Measurements from ENCODE around the gene SLC19A2.
A peak's percentile ranks its signal among the peaks of the same experiment; 100 is the strongest.
"Not testable (repeated sequence)": the region's sequence is repeated elsewhere in the genome, so short reads cannot be mapped to it uniquely, and the experiment has no call there.

Gene SLC19A2

GRCh38 chr1:169508432-169509338 is 22.9 kb upstream of the SLC19A2 start:
- no peak for DNase-seq (ENCODE audit: low read depth in 3 of 3)

DNA sequence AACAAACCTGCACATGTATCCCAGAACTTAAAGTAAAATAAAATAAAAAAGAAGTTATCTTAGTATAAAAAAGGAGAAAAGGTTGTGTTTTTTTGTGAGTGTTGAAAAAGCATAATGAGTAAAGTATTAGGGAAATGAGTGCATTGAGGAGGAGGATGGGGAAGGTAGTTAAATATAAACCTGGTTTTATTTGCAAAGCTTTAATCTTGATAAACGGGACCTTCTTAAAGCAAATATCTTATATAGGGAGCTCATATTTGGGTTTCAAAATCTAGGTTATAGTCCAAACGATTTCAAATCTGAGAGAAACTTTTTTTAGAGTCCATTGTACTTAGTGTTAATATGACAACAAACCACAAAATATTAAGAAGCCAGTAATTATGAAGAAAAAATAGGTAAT is 21.7 kb upstream of the SLC19A2 start:
- no peak for DNase-seq (ENCODE audit: low read depth in 3 of 3)

GRCh38 chr1:169503601-169504000 is 17.9 kb upstream of the SLC19A2 start:
- not testable (repeated sequence) for DNase-seq (ENCODE audit: low read depth in 3 of 3)

DNA sequence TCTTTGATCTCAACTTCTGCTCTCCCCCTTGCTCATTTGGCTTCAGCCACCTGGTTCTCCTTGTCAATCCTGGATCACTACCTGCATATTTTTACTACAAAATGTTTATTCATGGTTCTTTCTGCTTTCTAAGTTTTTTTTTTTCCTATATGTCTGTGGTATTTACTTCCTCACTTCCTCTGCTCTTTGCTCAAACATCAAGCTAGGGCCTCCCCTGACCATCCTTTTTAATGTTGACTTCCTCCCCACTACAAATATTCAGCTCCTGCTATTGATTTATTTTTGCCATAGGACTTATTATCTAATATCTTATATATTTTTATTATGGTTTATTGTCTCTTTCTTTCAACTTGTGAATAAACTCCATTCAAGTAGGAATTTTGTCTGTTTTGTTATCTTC is 14.1 kb upstream of the SLC19A2 start:
- DNase-seq (ENCODE audit: low read depth in 3 of 3), result no peak

GRCh38 chr1:169497317-169497716 is 11.6 kb upstream of the SLC19A2 start:
- DNase-seq (ENCODE audit: low read depth in 3 of 3), result no peak

DNA sequence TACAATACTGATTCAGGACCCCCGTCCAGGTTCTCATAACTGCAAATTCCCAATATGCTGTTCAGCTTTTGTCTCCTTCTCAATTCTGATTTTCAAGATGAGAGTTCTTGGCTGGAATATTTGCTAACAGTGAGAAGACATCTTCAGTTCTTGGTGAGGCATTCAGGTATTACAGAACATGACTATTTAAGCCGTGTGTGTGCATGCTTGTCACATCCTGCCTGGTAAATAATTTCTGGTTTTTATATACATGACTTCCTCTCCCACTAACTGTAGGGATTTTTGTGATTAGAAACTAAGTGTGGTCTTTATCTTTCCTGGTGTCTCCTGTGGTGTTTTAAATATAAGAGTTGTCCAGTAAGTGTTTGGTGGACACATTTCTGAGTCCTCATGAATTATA is 10.2 kb upstream of the SLC19A2 start:
- no peak for DNase-seq (ENCODE audit: low read depth in 3 of 3)

GRCh38 chr1:169495046-169495775 is 9.5 kb upstream of the SLC19A2 start:
- no peak for DNase-seq (ENCODE audit: low read depth in 3 of 3)

- no peak for DNase-seq (ENCODE audit: low read depth in 3 of 3)
Measured at GRCh38 chr1:169494343-169494742, 8.6 kb upstream of the SLC19A2 start.

GRCh38 chr1:169493251-169493650 is 7.5 kb upstream of the SLC19A2 start:
- no peak for DNase-seq (ENCODE audit: low read depth in 3 of 3)

DNA sequence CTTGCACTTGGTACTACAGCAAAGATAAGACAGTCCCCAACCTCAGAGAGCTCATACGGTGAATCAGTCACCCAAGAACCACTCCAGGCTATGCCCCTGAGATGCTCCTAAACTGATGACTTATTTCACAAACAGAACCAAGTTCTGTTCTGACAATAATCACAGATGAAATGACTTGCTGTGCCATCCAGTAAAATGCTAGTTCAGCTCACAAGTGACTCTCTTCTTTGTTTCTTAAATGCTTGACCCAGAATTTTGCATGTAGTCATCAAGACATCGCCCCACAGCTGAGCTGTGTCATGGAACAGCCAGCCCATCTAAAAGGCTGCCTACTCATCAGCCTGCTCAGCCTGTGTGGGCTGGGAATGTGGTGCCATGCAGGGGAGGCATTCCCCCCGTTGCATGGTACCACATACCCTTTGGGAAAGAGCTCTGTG is 6.1 kb upstream of the SLC19A2 start:
- DNase-seq (ENCODE audit: low read depth in 3 of 3), result peak; percentile 18 to 43 (median 20)

DNA sequence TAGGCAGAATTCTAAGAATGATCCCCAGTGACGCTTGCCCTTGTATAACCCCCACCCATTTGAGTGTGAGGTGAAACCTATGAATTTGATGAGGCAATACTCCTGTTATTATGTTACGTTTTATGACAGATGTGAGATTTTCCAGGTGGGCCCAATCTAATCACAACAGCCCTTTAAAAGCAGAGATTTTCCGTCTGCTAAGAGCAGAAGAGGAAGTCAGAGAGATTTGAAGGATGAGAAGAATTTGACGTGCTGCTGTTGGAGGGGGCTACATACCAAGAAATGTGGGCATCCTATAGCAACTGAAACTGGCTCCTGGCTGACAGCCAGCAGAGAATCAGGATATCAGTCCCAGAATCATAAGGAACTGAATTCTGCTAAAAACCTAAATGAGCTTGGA is 2.4 kb upstream of the SLC19A2 start:
- no peak for DNase-seq (ENCODE audit: low read depth in 3 of 3)

GRCh38 chr1:169487561-169487960 is 1.8 kb upstream of the SLC19A2 start:
- DNase-seq (ENCODE audit: low read depth in 3 of 3), result no peak

- no peak for DNase-seq (ENCODE audit: low read depth in 3 of 3)
Measured at GRCh38 chr1:169487133-169487532, 1.4 kb upstream of the SLC19A2 start.

DNA sequence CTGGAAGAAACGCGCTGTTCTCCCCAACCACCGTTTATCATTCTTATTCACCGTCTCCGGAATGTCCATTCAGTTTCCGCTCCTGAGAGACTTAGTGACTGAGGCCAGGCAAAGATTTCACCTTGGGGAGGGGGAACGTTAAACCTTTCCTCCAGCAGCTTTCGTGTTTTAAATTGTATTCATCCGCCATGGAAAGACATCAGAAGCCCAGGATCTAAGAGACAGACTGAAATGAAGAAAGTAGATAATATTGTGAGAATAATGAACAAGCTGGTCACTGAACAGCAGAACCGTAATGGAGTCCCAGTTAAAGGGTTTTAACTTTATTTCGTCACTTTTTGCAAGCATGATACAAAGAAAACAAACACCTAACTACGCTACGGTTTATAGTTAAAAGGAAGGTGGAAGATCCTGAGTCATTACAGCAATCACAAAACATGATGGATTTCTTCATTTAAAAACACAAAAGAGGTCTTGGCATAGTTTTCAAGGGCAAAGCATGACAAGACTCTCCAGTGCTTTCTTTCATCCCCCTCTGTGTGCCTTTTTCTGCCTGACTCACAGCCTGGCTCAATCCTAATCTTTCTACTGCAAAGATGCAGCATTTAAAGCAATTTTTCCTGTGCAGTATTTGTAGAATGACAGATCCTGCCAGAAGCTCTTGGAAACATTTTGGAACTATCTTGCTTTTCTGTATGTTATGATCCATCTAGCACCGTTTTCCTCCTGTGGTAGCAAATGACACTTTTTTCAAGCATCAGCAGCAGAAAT is 722 bp upstream of the SLC19A2 start:
- no peak for DNase-seq (ENCODE audit: low read depth in 3 of 3)

- DNase-seq (ENCODE audit: low read depth in 3 of 3), result peak in 1 of 3 donors; percentile 21
Measured at GRCh38 chr1:169484683-169485430, 887 bp downstream of the SLC19A2 start.

DNA sequence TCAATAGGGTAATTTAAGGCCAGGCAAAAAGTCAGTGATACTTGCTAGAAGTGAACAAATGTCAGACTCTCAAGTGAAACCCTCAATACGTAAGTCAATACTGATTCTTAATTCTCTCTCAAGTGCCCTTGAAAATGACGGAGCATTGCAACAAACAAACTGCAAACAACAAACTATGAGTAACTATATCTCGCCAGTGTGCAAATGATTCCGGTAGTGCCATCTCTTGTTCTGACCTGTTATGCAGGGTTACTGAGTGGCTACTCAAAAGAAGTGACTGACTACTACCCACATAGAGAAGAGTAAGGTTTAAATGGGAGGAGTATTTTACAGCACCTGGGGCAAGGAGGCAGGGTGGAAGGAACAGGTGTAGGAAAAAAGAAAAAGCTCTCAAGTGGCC is 1.6 kb downstream of the SLC19A2 start:
- DNase-seq (ENCODE audit: low read depth in 3 of 3), result no peak

- DNase-seq (ENCODE audit: low read depth in 3 of 3), result no peak
Measured at GRCh38 chr1:169483500-169483966, 2.2 kb downstream of the SLC19A2 start.

DNA sequence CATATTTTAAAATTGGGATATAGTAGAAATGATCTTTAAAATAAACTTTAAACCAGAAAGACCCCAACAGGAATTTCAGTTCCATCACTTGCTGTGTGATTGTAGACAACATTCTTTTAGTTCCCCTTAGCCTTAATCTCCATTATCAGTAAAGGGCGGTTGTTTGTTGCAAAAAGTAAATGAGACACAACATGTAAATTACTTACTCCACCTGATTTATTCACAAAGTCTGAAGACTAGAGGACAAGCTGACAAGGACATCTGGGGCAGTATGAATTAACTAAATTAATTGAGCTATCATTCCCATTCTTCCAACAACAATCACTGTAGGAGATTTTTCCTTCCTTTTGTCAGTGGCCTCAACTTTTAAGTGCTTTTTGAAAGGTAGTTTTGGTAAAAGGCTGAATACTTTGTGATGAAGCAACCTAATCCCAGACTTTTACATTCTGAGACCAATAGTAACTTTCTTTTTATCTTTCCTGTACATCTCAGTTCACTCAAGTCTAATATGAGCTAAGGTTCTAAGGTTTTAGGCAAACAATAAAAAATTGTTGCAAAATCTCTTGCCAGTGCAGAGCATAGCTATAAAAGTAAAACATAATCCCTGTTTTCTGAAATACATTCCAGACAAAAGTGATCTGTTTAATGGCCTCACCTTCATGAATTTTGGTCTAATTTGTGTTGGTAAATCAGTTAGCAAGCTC is 6.2 kb downstream of the SLC19A2 start:
- DNase-seq (ENCODE audit: low read depth in 3 of 3), result no peak

GRCh38 chr1:169478094-169478672 is 7.6 kb downstream of the SLC19A2 start:
- DNase-seq (ENCODE audit: low read depth in 3 of 3), result no peak

GRCh38 chr1:169475806-169476387 is 9.8 kb downstream of the SLC19A2 start:
- DNase-seq (ENCODE audit: low read depth in 3 of 3), result no peak

All from stimulated activated CD4-positive, alpha-beta T cell treated with anti-CD3 and anti-CD28 coated beads, TNF-alpha, amount 100 ng/mL, for 48 hours (primary cell).